Measurements from ENCODE around the gene FCRL5.

Gene FCRL5

GRCh38 chr1:157523774-157524493 is 28.4 kb downstream of the FCRL5 start:
- no peak for DNase-seq

DNA sequence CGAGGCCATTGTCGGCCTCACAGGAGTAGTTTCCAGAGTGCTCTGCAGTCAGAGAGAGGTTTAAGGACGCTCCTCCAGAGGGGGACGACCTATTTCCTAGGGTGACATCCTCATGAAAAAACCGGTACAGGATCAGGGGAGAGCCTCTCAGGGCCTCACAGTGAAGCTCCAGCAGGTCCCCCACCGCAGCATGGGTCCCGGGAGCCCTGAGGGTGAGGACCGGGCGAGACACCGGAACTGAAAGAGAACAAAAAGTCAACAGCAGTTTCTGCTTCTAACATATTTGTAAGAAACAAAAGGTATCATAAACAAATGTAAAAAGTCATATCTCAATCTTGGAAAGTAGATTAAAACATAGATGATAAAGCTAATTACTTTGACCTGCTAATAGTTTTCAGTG is 31.3 kb downstream of the FCRL5 start:
- no peak for DNase-seq

DNA sequence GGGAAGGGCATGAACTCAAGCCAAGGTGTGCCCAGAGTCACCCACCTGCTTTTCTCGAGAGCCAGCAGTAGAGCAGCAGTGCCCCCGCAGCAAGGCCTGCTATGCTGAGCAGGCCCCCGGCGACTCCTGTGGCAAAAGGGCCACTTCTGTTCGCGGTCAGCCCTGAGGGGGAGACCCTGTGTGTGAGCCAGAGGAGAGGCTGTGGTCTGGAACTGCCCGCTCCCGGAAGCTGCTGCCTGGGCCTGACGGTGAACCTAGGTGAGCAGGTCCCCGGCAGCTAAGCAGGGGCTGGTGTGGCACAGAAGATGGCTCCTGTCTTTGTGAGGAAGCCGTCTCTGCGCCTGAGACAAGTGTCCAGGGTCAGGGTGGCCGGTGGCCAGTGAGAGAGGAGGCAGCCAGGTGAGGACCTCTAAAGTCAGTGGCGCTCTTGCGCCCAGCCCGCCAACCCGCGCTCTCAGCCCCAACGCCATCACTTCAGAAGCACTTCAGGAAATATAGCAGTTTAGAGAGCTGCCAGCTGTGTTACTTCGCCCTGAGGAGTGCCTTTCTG is 31.9 kb downstream of the FCRL5 start:
- DNase-seq: no peak

GRCh38 chr1:157519451-157519850 is 32.9 kb downstream of the FCRL5 start:
- no peak for DNase-seq

- no peak for DNase-seq
Observed at GRCh38 chr1:157517016-157517415, 35.3 kb downstream of the FCRL5 start.

DNA sequence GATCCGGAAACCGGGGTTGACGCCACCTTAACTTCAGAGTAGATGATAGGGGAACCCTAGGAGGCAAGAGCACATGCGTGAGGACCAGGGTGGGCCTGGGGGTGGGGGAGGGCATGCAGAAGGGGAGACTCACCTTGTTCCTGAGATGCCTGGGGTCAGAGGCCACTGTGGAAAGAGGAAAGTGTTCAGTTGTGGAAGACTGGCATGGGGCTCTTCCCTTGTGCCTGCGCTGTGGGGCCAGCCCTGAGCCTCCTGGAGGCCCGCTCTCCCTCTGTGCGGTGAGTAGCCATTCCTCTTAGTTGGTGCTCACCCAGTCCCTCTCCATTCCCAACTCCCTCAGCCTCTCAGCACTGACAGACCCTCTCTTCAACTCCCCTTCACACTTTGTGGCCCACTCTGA is 36.6 kb downstream of the FCRL5 start:
- DNase-seq: no peak

GRCh38 chr1:157515141-157515540 is 37.2 kb downstream of the FCRL5 start:
- no peak for DNase-seq

GRCh38 chr1:157512036-157512969 is 40.0 kb downstream of the FCRL5 start:
- DNase-seq: no peak

GRCh38 chr1:157509546-157510232 is 42.6 kb downstream of the FCRL5 start:
- DNase-seq: no peak

DNA sequence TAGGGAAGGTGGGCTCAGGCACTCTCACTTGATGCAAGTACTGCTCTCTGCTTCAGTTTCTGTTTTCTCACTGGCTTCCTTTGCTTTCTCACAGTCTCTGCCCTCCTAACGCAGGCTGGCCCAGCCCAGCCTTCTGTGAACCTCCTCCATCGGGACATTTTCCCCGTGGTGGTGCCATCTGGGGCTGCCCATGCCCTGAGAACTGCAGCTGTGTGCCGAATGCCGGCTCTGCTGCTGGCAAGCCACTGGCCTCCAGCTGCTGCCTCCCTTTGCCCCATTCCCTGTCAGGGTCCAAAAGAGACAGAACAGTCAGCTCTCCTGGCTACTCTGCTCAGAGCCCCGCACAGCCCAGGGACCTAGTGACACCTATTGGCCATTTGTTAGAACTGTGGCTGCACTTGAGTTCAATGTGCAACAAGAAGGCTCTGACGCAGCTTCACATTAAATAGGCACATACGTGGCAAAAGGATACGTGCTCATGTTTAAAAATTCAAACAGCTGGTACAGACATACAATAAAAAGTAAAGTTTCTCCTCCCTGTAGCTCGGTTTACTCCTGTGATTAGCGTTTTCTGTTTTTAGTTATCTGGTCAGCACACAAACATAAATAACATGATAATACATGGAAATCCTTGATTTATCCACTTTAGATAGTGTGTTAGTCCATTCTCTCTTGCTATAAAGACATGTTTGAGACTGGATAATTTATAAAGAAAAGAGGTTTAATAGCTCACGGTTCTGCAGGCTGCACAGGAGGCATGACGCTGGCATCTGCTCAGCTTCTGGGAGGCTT is 46.6 kb downstream of the FCRL5 start:
- DNase-seq: no peak

DNA sequence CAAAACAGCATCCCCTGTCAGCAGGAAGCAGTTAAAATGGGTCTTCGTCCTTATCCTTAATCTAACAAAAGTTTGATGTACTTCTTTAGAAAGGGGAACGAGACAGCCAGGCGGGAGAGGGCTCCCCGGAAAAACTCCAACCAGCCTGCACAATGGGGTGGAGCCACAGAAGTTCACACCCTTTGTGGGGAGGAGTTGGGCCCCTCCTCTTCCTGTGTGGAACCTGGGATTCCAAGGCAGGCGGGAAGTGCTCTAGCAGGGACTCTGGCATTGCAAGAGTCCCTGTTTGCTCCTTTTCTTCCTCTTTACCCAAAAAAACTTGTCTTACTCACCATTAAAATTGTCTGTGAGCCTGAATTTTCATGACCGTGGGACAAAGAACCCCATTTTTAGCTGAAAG is 47.7 kb downstream of the FCRL5 start:
- no peak for DNase-seq

DNA sequence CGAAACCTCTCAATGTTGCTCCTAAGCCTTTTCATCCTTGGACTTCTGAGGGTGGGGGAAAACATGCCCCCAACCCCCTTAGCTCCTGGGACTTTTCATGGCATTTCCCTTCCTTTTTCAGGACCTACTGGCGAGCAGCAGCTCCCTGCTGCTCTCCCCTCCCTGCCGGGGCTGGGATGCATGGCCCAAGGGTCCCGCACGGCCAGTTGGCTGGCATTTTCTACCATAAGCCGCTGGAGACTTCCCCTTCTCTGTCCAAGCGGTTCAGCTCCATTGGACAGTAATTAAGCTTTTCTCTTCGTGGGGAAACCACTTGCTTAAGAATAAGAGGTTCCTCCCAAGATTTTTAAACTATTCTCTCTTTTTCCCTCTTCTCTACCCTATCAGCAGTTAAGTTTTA is 52.8 kb downstream of the FCRL5 start:
- no peak for DNase-seq

DNA sequence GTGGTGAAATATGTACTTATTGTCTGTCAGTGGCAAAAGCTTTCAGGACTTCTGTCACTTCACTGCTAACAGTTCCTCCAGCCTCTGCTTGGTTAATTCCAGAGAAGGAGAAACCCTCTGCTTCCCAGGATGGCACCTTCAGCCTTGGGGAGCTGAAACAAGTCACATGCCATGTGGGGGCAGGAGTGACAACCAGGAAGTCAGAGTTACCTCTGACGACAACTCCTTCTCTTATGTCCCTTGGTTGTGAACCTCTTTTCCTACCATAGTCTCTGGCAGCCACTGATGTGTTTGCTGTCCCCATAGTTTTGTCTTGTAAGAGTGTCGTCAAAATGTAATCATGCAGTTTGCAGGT is 53.6 kb downstream of the FCRL5 start:
- no peak for DNase-seq

DNA sequence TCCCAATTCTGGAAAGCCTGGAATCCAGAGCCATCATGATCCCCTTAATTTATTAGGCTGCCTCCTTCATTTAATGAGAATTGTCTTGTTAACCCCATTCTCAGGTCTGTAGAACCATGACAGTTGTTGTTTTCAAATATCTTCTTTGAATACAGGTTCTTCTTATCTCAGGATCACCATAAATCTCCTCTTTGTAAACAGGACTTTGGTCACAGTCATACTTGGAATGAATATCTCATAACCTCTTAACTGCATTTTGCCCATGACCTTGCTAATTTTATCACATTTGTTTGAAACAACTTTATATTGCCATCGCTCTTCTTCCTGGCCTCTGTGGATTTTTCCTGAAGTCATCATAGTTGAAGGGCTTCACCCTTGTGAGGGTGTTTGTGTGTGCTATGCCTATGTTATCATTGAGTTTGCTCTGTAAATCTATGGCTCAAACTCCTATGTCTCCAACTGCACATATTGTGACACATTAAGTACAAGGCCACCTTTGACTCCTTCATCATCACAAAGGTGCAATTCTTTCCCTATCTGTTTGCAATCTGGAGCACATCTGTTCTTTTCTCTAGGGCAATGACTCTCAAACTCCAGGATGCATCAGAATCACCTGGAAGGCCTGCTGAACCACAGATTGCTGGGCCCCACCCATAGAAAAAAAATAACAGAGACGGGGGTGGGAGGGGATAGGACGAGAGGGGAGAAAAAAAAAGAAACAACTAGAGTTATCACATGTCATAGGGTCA is 54.2 kb downstream of the FCRL5 start:
- no peak for DNase-seq

- no peak for DNase-seq
Observed at GRCh38 chr1:157497284-157497683, 55.0 kb downstream of the FCRL5 start.

DNA sequence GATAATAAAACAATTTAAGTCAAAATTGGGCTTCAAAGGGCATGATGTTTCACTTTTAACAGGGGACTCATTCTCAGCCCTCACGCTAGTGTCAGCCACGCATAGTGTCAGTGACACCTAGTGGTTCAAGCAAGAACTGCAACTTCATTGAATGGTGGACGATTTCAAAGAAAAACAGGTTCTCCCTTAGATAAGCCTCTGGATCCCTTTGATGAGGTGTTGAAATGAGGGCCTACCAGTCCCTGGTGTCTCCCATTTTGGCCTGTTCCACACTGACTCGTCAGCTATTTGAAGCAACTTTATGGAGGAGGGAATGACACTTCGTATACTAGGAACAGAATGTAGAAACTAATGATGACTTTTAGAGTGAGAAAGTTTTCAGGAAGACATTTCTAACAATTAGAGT is 56.2 kb downstream of the FCRL5 start:
- DNase-seq: peak; percentile 13

DNA sequence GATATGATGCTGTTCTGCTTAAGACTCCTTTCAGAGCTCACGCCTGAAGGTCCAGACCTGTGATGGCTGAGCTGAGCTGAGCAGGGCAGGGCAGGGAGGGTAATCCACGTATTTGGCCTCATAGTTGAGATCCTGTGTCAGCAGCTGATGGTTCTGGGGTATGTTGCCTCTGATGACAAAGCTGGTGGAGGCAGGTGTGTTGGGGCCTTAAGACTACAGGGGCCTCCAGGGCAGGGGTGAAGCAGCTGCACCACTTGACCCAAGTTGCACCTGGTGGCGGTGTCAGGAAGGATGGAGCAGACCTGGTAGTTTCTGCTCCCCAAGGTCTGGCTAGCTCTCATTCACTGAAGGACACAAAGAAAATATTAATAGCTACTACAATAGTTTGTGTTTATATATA is 57.0 kb downstream of the FCRL5 start:
- DNase-seq: no peak

DNA sequence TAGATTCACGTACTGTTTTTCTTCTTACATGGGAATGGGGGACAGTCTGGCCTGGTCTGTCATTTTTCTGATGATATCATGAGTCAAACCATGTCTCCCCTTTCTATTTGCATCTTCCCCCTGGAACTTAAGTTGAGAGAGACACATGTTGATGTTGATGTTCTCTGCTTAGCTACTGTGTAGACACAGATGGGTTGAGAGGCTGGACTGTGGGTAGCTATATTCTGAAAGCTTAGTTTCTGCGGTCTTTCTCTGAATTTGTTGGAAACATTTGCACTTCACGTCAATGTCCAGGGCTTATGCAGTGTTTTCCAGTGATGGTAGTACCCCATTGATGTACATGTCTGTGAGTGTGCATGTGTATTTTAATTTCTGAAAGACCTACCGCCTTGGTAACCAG is 58.2 kb downstream of the FCRL5 start:
- no peak for DNase-seq

DNA sequence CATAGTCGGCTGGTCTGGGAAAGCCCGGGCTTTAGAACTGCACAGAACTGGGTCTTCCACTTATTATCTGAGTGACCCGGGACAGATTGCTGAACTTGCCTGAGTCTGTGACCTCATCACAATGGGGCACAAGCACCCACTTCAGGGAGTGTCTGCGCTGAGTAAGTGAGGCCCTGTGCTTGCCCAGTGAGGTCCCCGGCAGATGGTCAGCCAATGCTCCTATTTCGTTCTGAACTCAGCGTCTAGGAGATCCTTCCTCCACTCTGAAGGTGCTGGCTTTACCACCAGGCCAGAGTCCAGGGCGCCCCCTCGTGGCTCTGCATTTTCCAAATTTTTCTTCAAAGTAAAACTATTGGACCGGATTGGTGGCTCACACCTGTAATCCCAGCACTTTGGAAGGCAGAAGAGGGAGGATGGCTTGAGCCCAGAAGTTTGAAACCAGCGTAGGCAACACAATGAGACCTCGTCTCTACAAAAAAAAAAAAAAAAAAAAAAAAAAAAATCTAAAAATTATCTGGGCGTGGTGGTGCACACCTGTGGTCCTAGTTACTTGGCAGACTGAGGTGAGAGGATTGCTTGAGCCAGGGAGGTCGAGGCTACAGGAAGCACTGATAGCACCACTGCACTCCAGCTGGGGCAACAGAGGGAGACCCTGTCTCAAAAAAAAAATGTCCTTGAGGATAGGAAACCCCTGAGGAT is 61.7 kb downstream of the FCRL5 start:
- no peak for DNase-seq

DNA sequence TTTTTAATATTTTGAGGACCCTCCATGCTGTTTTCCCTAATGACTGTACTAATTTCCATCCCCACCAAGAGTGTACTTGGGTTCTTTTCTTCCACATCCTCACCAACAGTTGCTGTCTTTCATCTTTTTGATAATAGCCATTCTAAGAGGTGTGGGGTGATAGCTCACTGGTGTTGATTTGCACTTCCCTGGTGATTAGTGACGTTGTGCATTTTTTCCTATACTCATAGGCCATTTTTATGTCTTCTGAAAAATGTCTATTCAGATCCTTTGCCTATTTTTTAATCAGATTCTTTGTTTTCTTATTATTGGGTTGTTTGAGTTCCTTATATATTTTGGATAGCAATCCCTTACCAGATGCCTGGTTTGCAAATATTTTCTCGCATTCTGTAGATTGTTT is 64.2 kb downstream of the FCRL5 start:
- DNase-seq: no peak

DNA sequence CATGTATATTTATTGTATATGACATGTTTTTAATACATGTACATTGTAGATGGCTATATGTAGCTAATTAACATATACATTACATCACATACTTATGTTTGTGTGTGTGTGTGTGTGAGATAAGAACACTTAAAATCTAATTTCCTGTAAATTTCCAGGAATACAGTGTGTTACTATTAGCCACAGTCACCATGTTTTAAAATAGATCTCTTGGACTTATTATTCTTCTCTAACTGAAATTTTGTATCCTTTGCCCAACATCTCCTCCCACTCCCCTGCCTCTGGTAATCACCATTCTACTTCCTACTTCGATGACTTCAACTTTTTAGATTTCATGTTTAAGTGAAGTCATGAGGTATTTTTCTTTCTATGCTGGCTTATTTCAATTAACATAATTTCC is 64.8 kb downstream of the FCRL5 start:
- no peak for DNase-seq

Measured in central memory CD4-positive, alpha-beta T cell (primary cell).